Left lung (tissue), 10 donors: ENCODE measurements around the gene SPTBN5. TPM values are rescaled to one million over a fixed set of nuclear protein-coding genes. Genes with fewer than 3 reads are reported as not detected.
A peak's percentile ranks its signal among the peaks of the same experiment; 100 is the strongest.

Source experiments
- ATAC-seq: fragments of 200-7000 bp; cut with Tn5 transposase; one replicate; pipeline ENCODE4 v1.9.1; 2020; ENCODE audit warnings: moderate library complexity
- DNase-seq, 4 donors: peaks; one replicate each; pipeline ENCODE4 v3.0.0-alpha.2; 2013 to 2020
- H3K27ac ChIP-seq, 2 donors: fragments of 200-600 bp; sonication (generic) in 1 of 2; one replicate each; pipeline versions ENCODE4 v1.5.0 to v1.8.0; 2020 to 2021
- H3K27me3 ChIP-seq, 2 donors: fragments of 200-600 bp; sonication (generic) in 1 of 2; one replicate each; pipeline versions ENCODE4 v1.5.0 to v1.8.0; 2020 to 2021
- H3K36me3 ChIP-seq, 2 donors: fragments of 200-600 bp; sonication (generic) in 1 of 2; one replicate each; pipeline versions ENCODE4 v1.5.0 to v1.8.0; 2020 to 2021
- H3K4me1 ChIP-seq, 2 donors: fragments of 200-600 bp; one replicate each; pipeline ENCODE4 v1.8.0; 2021
- H3K4me3 ChIP-seq, 2 donors: fragments of 200-600 bp; sonication (generic) in 1 of 2; one replicate each; pipeline versions ENCODE4 v1.5.0 to v1.8.0; 2020 to 2021; ENCODE audit warnings: mild to moderate bottlenecking in 1 of 2
- H3K9me3 ChIP-seq, 2 donors: fragments of 200-600 bp; sonication (generic) in 1 of 2; one replicate each; pipeline versions ENCODE4 v1.5.0 to v1.8.0; 2020 to 2021
- intact Hi-C, 2 donors: fragments of 100-400 bp; cut with DNase I; formaldehyde crosslinking; loops; one replicate each; pipeline versions ENCODE4 v1.11.2 to v1.14.2; 2022
- polyA plus RNA-seq, 6 donors: library from polyadenylated mRNA; unstranded; fragments of 120-200 nt; gene quantifications; one replicate each; pipeline ENCODE4 v1.2.1, GENCODE V29; 2013; ENCODE audit not compliant: insufficient read length in 6 of 6
- total RNA-seq, 2 donors: library from RNA; stranded (reverse); fragmentation: NEBNext Ultra II Directional; extraction: Animal tissue kit (Norgen Biotek cat#: 25700); gene quantifications; one replicate each; pipeline ENCODE4 v1.2.1, GENCODE V29; 2021
- TF ChIP-seq, protein P1 (sequence below), 2 donors: fragments of 200-600 bp; sonication (generic) in 1 of 2; IDR thresholded peaks; one replicate each; pipeline versions ENCODE4 v1.5.0 to v1.8.0; 2021; ENCODE audit warnings: antibody characterized with exemption in 2 of 2
- donor health status: DM: no; HTN: yes; CAD: no.
- donor health status: DM: no; HTN: no; CAD: no.

Gene SPTBN5
- total and polyA plus RNA-seq, 8 donors, result 0.67 to 4.8 (median 1.3) TPM

DNA sequence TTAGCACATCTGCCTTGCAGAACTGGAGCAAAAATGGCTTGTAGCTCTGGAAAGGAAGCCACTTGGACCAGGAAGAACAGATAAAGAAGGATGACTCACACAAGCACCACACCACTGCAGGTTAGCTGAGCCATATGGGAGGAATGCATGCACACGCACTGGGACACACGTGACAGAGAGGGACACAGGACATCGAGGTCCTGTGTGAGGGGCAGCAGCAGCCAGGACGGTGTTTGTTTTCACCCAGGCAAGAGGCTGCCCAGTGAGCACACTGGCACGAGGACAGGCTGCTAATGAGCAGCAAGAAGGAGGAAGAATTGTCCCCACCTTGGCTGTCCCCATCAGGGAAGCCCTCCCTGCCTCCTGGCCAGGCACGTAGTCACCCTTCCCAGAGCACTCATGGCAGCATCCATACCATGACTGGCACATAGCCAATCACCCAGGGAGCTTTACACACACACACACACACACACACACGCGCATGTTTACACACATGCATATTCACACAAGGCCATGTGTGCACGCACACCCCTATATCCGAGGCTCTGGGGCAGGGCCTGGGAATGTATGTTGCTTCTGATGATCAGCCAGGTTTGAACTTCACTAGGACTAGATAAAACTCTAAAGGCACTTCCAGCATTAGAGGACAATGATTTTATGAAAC is 24.0 kb upstream of the SPTBN5 start:
- peaks cover 0 to 39% of the 10 kb centered on the region in 2 donors for H3K36me3 ChIP-seq
- H3K9me3 ChIP-seq, result no peaks in the 10 kb centered on the region
- peaks cover 11 to 80% of the 10 kb centered on the region in 2 donors for H3K4me1 ChIP-seq
- peak overlapping the region; percentile 23 to 54 for H3K27ac ChIP-seq
- no peak overlapping the region for H3K4me3 ChIP-seq
- ATAC-seq (no peak), DNase-seq (no peak)
- TF ChIP-seq, protein P1, sequence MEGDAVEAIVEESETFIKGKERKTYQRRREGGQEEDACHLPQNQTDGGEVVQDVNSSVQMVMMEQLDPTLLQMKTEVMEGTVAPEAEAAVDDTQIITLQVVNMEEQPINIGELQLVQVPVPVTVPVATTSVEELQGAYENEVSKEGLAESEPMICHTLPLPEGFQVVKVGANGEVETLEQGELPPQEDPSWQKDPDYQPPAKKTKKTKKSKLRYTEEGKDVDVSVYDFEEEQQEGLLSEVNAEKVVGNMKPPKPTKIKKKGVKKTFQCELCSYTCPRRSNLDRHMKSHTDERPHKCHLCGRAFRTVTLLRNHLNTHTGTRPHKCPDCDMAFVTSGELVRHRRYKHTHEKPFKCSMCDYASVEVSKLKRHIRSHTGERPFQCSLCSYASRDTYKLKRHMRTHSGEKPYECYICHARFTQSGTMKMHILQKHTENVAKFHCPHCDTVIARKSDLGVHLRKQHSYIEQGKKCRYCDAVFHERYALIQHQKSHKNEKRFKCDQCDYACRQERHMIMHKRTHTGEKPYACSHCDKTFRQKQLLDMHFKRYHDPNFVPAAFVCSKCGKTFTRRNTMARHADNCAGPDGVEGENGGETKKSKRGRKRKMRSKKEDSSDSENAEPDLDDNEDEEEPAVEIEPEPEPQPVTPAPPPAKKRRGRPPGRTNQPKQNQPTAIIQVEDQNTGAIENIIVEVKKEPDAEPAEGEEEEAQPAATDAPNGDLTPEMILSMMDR (IDR thresholded peaks at IDR 0.05), result no peak
- intact Hi-C loops, result no loop called here
- H3K27me3 ChIP-seq, result no peaks in the 10 kb centered on the region

DNA sequence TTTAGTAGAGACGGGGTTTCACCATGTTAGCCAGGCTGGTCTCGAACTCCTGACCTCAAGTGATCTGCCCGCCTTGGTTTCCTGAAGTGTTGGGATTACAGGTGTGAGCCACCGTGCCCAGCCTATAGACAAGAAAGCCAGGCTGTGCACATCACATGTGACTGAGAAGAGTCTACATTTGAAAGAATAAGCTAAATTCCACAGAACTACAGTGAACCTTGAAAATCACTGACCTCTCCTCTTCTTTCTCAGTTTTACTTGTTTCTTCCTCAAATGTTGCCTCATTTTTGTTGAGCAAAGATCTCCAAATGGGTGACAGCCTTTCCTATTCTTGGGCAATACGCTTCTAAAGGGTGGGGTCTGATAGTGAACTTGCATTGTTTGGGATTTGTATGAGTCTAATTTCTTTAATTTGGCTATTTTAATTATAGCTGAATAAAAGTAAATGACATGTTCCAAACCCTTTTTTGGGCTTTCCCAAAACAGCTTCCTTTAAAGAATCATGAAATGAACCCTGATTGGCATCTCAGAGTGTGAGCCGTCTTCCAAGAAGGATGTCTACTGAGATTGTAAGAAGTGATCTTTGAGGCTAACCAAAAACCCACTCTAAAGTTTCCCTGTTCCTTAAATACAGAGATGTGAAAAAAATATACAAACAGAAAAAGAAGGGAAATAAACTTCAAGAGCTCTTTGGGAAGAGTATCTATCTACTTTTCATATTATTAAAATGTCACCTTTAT is 21.6 kb upstream of the SPTBN5 start:
- no peaks in the 10 kb centered on the region for H3K9me3 ChIP-seq
- H3K4me3 ChIP-seq, result no peak overlapping the region
- H3K36me3 ChIP-seq, result peaks cover 0 to 52% of the 10 kb centered on the region in 2 donors
- no peaks in the 10 kb centered on the region for H3K27me3 ChIP-seq
- H3K4me1 ChIP-seq, result peaks cover 1 to 72% of the 10 kb centered on the region in 2 donors
- TF ChIP-seq, protein P1 (IDR thresholded peaks at IDR 0.05), result no peak
- intact Hi-C loops, result no loop called here
- ATAC-seq (no peak), DNase-seq (no peak)
- peak overlapping the region in 1 of 2 donors; percentile 54 for H3K27ac ChIP-seq

DNA sequence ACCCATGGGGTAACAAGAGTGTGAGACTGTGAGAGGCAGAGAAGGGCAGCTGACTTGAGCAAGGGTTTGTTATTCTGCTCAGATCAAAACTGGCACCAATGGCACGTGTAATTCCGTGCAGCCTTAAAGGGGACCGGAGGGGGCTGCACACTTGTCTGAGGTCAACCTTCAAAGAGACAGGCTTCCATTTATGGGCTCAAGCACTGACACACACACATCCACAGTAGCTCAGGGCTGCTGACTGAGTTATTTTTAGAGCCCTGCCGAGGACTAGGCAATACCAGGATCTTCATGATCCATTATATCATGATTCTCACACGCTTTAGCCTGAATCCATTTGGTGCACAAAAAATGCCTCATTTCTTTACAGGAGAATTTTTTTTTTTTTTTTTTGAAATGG is 20.6 kb upstream of the SPTBN5 start:
- no peak for ATAC-seq
- H3K27ac ChIP-seq, result no peak overlapping the region
- H3K4me3 ChIP-seq, result no peak overlapping the region
- no peaks in the 10 kb centered on the region for H3K27me3 ChIP-seq
- peaks cover 0 to 60% of the 10 kb centered on the region in 2 donors for H3K36me3 ChIP-seq
- no peak for DNase-seq
- TF ChIP-seq, protein P1 (IDR thresholded peaks at IDR 0.05), result no peak
- H3K9me3 ChIP-seq, result no peaks in the 10 kb centered on the region
- intact Hi-C loops, result no loop called here
- H3K4me1 ChIP-seq, result peaks cover 0 to 67% of the 10 kb centered on the region in 2 donors

DNA sequence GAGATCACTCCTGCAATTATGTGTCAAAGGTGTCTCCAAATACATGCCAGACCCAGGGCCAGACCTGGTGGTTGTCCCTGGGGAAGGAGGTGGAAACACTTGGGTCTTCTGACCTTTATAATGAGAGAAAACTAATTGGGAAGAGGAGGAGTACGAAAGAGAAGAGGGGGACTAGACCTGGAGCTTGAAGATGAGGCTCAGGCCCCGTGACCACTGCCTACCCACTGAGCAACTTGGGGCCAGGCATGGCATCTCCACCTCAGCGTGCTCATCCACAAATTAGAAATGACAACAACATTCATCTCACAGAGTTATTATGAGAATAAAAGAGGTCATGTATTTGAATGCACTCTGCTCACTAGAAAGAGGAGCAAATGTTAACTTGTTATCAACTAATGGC is 19.4 kb upstream of the SPTBN5 start:
- DNase-seq (no peak), ATAC-seq (no peak)
- H3K9me3 ChIP-seq, result no peaks in the 10 kb centered on the region
- peaks cover 0 to 61% of the 10 kb centered on the region in 2 donors for H3K4me1 ChIP-seq
- H3K4me3 ChIP-seq, result no peak overlapping the region
- H3K36me3 ChIP-seq, result peaks cover 0 to 60% of the 10 kb centered on the region in 2 donors
- intact Hi-C loops, result no loop called here
- H3K27me3 ChIP-seq, result no peaks in the 10 kb centered on the region
- TF ChIP-seq, protein P1 (IDR thresholded peaks at IDR 0.05), result no peak
- no peak overlapping the region for H3K27ac ChIP-seq

DNA sequence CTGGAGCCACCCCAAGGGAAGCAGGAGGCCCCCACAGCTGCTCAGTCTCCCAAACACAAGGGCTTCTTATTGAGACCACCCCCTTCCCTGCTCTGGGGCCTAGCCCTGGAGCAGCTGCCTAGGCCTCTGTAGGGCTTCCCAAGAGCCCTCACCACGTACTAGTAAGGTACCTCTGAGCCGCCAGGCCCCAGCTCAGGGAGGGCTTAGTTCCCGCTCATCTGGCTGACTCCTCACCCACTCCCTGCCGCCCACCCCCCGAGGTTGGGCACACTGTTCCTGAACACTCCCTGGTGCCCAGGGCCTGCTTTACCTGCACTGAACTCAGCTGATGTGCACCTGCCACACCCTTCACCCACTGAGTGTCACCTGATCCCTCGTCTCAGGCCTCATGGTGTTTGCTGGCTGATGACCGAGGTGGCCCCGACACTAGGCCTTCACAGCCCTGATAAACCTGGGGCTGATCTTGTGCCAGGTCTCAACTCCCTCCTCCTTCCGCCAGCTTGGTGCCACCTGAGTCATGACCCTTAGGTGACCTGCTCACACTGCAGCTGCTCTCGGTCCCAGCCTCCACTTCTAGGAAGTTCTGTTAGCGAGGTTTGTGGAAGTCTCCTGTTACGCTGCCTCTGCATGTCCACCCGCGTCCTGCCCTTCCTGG is 18.0 kb upstream of the SPTBN5 start:
- TF ChIP-seq, protein P1 (IDR thresholded peaks at IDR 0.05), result no peak
- H3K27ac ChIP-seq, result no peak overlapping the region
- intact Hi-C loops, result no loop called here
- no peak overlapping the region for H3K4me3 ChIP-seq
- DNase-seq (no peak), ATAC-seq (no peak)
- peaks cover 0 to 64% of the 10 kb centered on the region in 2 donors for H3K36me3 ChIP-seq
- peaks cover 0 to 52% of the 10 kb centered on the region in 2 donors for H3K4me1 ChIP-seq
- no peaks in the 10 kb centered on the region for H3K27me3 ChIP-seq
- H3K9me3 ChIP-seq, result no peaks in the 10 kb centered on the region
